Right cardiac atrium (tissue), 5 donors: ENCODE data around the gene HOXB7. TPM values are rescaled to one million over a fixed set of nuclear protein-coding genes. Genes with fewer than 3 reads are reported as not detected.

Experiments used
- ATAC-seq, 2 donors: fragments of 200-7000 bp; cut with Tn5 transposase; one replicate each; pipeline versions ENCODE4 v1.8.0 to v1.9.1; 2020; ENCODE audit warnings: moderate library complexity in 2 of 2, mild to moderate bottlenecking in 1 of 2
- DNase-seq, 3 donors: peaks; one replicate each; pipeline ENCODE4 v3.0.0-alpha.2; 2020
- H3K27ac ChIP-seq: one replicate; pipeline ENCODE4 v1.5.1; 2013; ENCODE audit warnings: mild to moderate bottlenecking, low read length, control low read depth, moderate library complexity
- H3K27me3 ChIP-seq: one replicate; pipeline ENCODE4 v1.6.1; 2013; ENCODE audit not compliant: control insufficient read depth, insufficient read depth
- H3K4me1 ChIP-seq: one replicate; pipeline ENCODE4 v1.6.1; 2013; ENCODE audit warnings: low read length; ENCODE audit not compliant: control insufficient read depth, insufficient read depth
- H3K4me3 ChIP-seq: one replicate; pipeline ENCODE4 v1.5.1; 2013; ENCODE audit warnings: low read length, control low read depth
- H3K9me3 ChIP-seq: one replicate; pipeline ENCODE4 v1.6.1; 2013; ENCODE audit warnings: low read length; ENCODE audit not compliant: control insufficient read depth
- WGBS: extraction: QIAGEN DNeasy Blood & Tissue Kit; methylation state at CpG from one replicate; pipeline ENCODE4 v1.1.7; 2013; 5-methylcytosine and 5-hydroxymethylcytosine counted together
- intact Hi-C, 4 donors: fragments of 100-400 bp; cut with DNase I; formaldehyde crosslinking; loops; one replicate each; pipeline versions ENCODE4 v1.11.0 to v1.14.0; 2022 to 2023
- microRNA-seq, 2 donors: library from miRNA; unstranded; fragments of <30 nt; microRNA quantifications; one replicate each; pipeline ENCODE4 v1.2.0, GENCODE V29; 2020 to 2021
- polyA plus RNA-seq: library from polyadenylated mRNA; stranded (reverse); fragments of 200-250 nt; gene quantifications from one replicate; pipeline ENCODE4 v1.2.3, GENCODE V29; 2013
- total RNA-seq, 4 donors: library from RNA; stranded (reverse); fragmentation: NEBNext Ultra II Directional; extraction: Animal tissue kit (Norgen Biotek cat#: 25700); gene quantifications; one replicate each; pipeline ENCODE4 v1.2.1, GENCODE V29; 2021
- donor health status: healthy with polysubstance abuse.
- donor health status: DM: no; HTN: yes; CAD: no.
- donor health status: DM: no; HTN: no; CAD: no.
- donor health status: DM: no; HTN: yes; CAD: no; lungs with severe emphysema.
- donor health status: DM: yes; HTN: yes; CAD: no.

HOXB7 gene
- total and polyA plus RNA-seq, 5 donors, result 0.48 to 0.80 (median 0.50) TPM

- DNase-seq, result no peak
- no peak for ATAC-seq
- H3K9me3 ChIP-seq, result no peaks in the 10 kb centered on the region
- intact Hi-C loops, result no loop called here
- no peak overlapping the region for H3K27ac ChIP-seq
- 63% methylated on average over 2 of the region's 2 CpGs for WGBS
- peaks cover 1% of the 10 kb centered on the region for H3K4me1 ChIP-seq
- no peaks in the 10 kb centered on the region for H3K27me3 ChIP-seq
- H3K4me3 ChIP-seq, result no peak overlapping the region
Observed at GRCh38 chr17:48558831-48559121, 52.0 kb downstream of the HOXB7 start.

DNA sequence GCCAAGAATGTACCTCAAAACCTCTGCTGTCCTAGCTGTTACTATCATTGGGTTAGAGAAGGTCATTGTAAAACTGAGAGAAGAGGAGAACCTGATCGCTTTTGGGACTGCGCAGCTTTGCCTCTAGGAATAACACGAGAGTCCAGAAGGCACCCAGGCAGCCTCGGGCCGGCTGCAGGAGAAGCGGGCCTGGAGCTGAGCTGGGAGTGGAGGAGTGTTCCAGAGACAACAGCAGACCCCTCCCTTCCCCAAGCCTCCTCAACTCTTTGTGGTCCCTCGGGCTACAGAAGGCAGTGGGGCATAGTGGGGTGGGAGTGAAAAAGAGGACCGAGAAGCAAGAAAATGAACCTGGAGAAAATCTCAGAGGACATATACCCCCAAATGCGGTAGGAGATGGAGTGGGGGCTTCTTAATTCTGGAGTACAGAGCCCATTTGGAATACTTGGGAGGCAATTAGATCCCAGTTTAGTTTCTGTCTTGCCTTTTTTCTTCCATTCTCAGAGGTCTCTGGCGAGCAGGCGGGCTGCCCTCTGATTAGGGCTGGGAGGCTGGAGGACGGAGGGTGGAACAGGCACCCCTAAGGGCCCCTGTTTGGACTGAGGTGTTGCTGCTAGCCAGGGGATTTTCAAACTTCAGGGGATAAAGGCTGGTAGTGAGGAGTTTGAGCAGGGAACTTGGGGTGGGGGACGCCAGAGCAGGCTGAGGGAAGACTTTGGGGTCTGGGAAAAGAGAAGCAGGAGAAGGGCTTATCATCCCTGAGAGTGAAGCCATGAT is 52.6 kb downstream of the HOXB7 start:
- Histone ChIP-seq H3K4me1 (peaks cover 1% of the 10 kb centered on the region), H3K9me3 (no peaks in the 10 kb centered on the region), H3K27me3 (no peaks in the 10 kb centered on the region), H3K4me3 (no peak overlapping the region), H3K27ac (no peak overlapping the region)
- whole genome bisulfite sequencing, result 69% methylated on average over 13 of the region's 13 CpGs
- intact Hi-C loops, result no loop called here
- DNase-seq (no peak), ATAC-seq (no peak)

Small RNAs within 50 kb of the gene (microRNA-seq; reads per million reads assigned to microRNA genes)
- gene MIR196A1, result 0 reads per million in 2 donors

Other genes starting within 250 kb of the HOXB7 start
- gene SKAP1, start 180.8 kb downstream of the HOXB7 start, total RNA-seq, result under 1 TPM in 3 of 4 donors, not detected in 1; 0.38 to 0.77 (median 0.54) TPM
- gene SKAP1, start 180.8 kb downstream of the HOXB7 start, polyA plus RNA-seq, result 0.54 TPM
- gene HOXB1, start 80.0 kb downstream of the HOXB7 start, total RNA-seq, result not detected
- gene HOXB1, start 80.0 kb downstream of the HOXB7 start, polyA plus RNA-seq, result not detected
- gene HOXB2, start 65.9 kb downstream of the HOXB7 start, total RNA-seq, result 1 to 10 TPM; 2.4 to 9.9 (median 6.0) TPM
- 5.5 TPM for gene HOXB2, start 65.9 kb downstream of the HOXB7 start, polyA plus RNA-seq
- gene HOXB4, start 32.7 kb downstream of the HOXB7 start, total RNA-seq, result 1 to 10 TPM in 1 of 4 donors, under 1 TPM in 3; 0.38 to 1.1 (median 0.52) TPM
- 1.1 TPM for gene HOXB4, start 32.7 kb downstream of the HOXB7 start, polyA plus RNA-seq
- gene HOXB3, start 20.8 kb downstream of the HOXB7 start, total RNA-seq, result 1 to 10 TPM; 1.2 to 2.3 (median 2.2) TPM
- 2.8 TPM for gene HOXB3, start 20.8 kb downstream of the HOXB7 start, polyA plus RNA-seq
- gene HOXB5, start 17.2 kb downstream of the HOXB7 start, total RNA-seq, result under 1 TPM in 3 of 4 donors, not detected in 1; 0.12 to 0.37 (median 0.14) TPM
- gene HOXB5, start 17.2 kb downstream of the HOXB7 start, polyA plus RNA-seq, result 0.14 TPM
- gene HOXB6, start 6.0 kb downstream of the HOXB7 start, total RNA-seq, result 1 to 10 TPM in 2 of 4 donors, under 1 TPM in 2; 0.74 to 1.8 (median 1.0) TPM
- 1.1 TPM for gene HOXB6, start 6.0 kb downstream of the HOXB7 start, polyA plus RNA-seq
- gene HOXB8, start 4.3 kb upstream of the HOXB7 start, total RNA-seq, result not detected
- not detected for gene HOXB8, start 4.3 kb upstream of the HOXB7 start, polyA plus RNA-seq
- gene HOXB9, start 15.3 kb upstream of the HOXB7 start, total RNA-seq, result not detected
- 0.02 TPM for gene HOXB9, start 15.3 kb upstream of the HOXB7 start, polyA plus RNA-seq
- gene PRAC1, start 111.5 kb upstream of the HOXB7 start, total RNA-seq, result not detected
- gene PRAC1, start 111.5 kb upstream of the HOXB7 start, polyA plus RNA-seq, result not detected
- gene PRAC2, start 112.2 kb upstream of the HOXB7 start, total RNA-seq, result not detected
- gene PRAC2, start 112.2 kb upstream of the HOXB7 start, polyA plus RNA-seq, result not detected
- gene HOXB13, start 117.7 kb upstream of the HOXB7 start, total RNA-seq, result not detected
- gene HOXB13, start 117.7 kb upstream of the HOXB7 start, polyA plus RNA-seq, result not detected
- gene TTLL6, start 206.2 kb upstream of the HOXB7 start, total RNA-seq, result under 1 TPM in 2 of 4 donors, not detected in 2; 0.06 to 0.23 TPM
- gene TTLL6, start 206.2 kb upstream of the HOXB7 start, polyA plus RNA-seq, result 0.27 TPM
- 100 to 1,000 TPM; 220 to 298 (median 281) TPM for gene CALCOCO2, start 220.0 kb upstream of the HOXB7 start, total RNA-seq
- gene CALCOCO2, start 220.0 kb upstream of the HOXB7 start, polyA plus RNA-seq, result 131 TPM